Stimulated activated effector memory CD8-positive, alpha-beta T cell treated with anti-CD3 and anti-CD28 coated beads, Interleukin-12 subunit alpha, Interleukin-12 subunit beta, amount 100 ng/mL, for 72 hours (primary cell): ENCODE data around the gene ROR2.

Source experiments
- ATAC-seq: fragments of 150-1000 bp; cut with Tn5 transposase; 2 replicates; pipeline ENCODE4 v1.10.0; 2021
- DNase-seq, 2 donors: peaks; one replicate each; pipeline ENCODE4 v3.0.0; 2021 to 2022; ENCODE audit warnings: low spot score in 2 of 2
- H3K27ac Mint-ChIP-seq: one replicate; pipeline ENCODE4 v1.8.0; 2022; ENCODE audit warnings: mild to moderate bottlenecking, mixed read lengths
- H3K36me3 Mint-ChIP-seq: one replicate; pipeline ENCODE4 v1.8.0; 2022; ENCODE audit warnings: mild to moderate bottlenecking, mixed read lengths
- H3K4me1 Mint-ChIP-seq: one replicate; pipeline ENCODE4 v1.8.0; 2022; ENCODE audit warnings: mixed read lengths
- H3K4me3 Mint-ChIP-seq: one replicate; pipeline ENCODE4 v1.8.0; 2022; ENCODE audit warnings: mild to moderate bottlenecking, mixed read lengths
- H3K9me3 Mint-ChIP-seq: one replicate; pipeline ENCODE4 v1.8.0; 2022; ENCODE audit warnings: mixed read lengths

ROR2 gene

GRCh38 chr9:91714020-91714806, 235.8 kb downstream of the ROR2 start:
- Mint-ChIP-seq H3K4me3 (peak overlapping the region; percentile 36), H3K9me3 (no peaks in the 10 kb centered on the region), H3K27ac (no peak overlapping the region), H3K36me3 (peaks cover 4% of the 10 kb centered on the region), H3K4me1 (no peaks in the 10 kb centered on the region)
- ATAC-seq (peak; percentile 29), DNase-seq (no peak)

GRCh38 chr9:91712811-91713210, 237.2 kb downstream of the ROR2 start:
- H3K27ac Mint-ChIP-seq, result peak overlapping the region; percentile 41
- no peak for ATAC-seq
- no peaks in the 10 kb centered on the region for H3K9me3 Mint-ChIP-seq
- no peak overlapping the region for H3K4me3 Mint-ChIP-seq
- H3K36me3 Mint-ChIP-seq, result peaks cover 4% of the 10 kb centered on the region
- no peaks in the 10 kb centered on the region for H3K4me1 Mint-ChIP-seq
- DNase-seq, result no peak

- peak; percentile 39 to 80 for DNase-seq
- Mint-ChIP-seq H3K9me3 (no peaks in the 10 kb centered on the region), H3K4me3 (no peak overlapping the region), H3K27ac (no peak overlapping the region), H3K4me1 (no peaks in the 10 kb centered on the region), H3K36me3 (peaks cover 4% of the 10 kb centered on the region)
- ATAC-seq, result peak; percentile 98
Measured at GRCh38 chr9:91711755-91712601, 238.1 kb downstream of the ROR2 start.

GRCh38 chr9:91710158-91710557, 239.9 kb downstream of the ROR2 start:
- no peak overlapping the region for H3K27ac Mint-ChIP-seq
- no peak for ATAC-seq
- DNase-seq, result no peak

GRCh38 chr9:91705386-91705785, 244.6 kb downstream of the ROR2 start:
- DNase-seq (no peak), ATAC-seq (no peak)
- no peaks in the 10 kb centered on the region for H3K36me3 Mint-ChIP-seq
- H3K4me3 Mint-ChIP-seq, result no peak overlapping the region
- no peak overlapping the region for H3K27ac Mint-ChIP-seq
- no peaks in the 10 kb centered on the region for H3K4me1 Mint-ChIP-seq
- peaks cover 6% of the 10 kb centered on the region for H3K9me3 Mint-ChIP-seq

More at GRCh38 chr9:91710158-91710557, 239.9 kb downstream of the ROR2 start:
- Mint-ChIP-seq H3K36me3 (no peaks in the 10 kb centered on the region), H3K9me3 (peaks cover 5% of the 10 kb centered on the region), H3K4me1 (no peaks in the 10 kb centered on the region), H3K4me3 (no peak overlapping the region)

GRCh38 chr9:91700475-91700874, 249.6 kb downstream of the ROR2 start:
- peaks cover 14% of the 10 kb centered on the region for H3K4me1 Mint-ChIP-seq
- H3K36me3 Mint-ChIP-seq, result peaks cover 4% of the 10 kb centered on the region
- ATAC-seq, result no peak
- peaks cover 4% of the 10 kb centered on the region for H3K9me3 Mint-ChIP-seq
- H3K27ac Mint-ChIP-seq, result no peak overlapping the region
- DNase-seq, result no peak
- no peak overlapping the region for H3K4me3 Mint-ChIP-seq

GRCh38 chr9:91698266-91698665, 251.8 kb downstream of the ROR2 start:
- DNase-seq, result no peak
- H3K4me1 Mint-ChIP-seq, result peaks cover 35% of the 10 kb centered on the region
- no peak overlapping the region for H3K4me3 Mint-ChIP-seq
- peaks cover 4% of the 10 kb centered on the region for H3K36me3 Mint-ChIP-seq
- H3K27ac Mint-ChIP-seq, result peak overlapping the region; percentile 61
- ATAC-seq, result peak; percentile 88
- H3K9me3 Mint-ChIP-seq, result no peaks in the 10 kb centered on the region

GRCh38 chr9:91697201-91697600, 252.8 kb downstream of the ROR2 start:
- peaks cover 45% of the 10 kb centered on the region for H3K4me1 Mint-ChIP-seq
- ATAC-seq, result no peak
- H3K27ac Mint-ChIP-seq, result no peak overlapping the region
- no peaks in the 10 kb centered on the region for H3K9me3 Mint-ChIP-seq
- H3K4me3 Mint-ChIP-seq, result no peak overlapping the region
- peaks cover 4% of the 10 kb centered on the region for H3K36me3 Mint-ChIP-seq
- DNase-seq, result no peak

GRCh38 chr9:91694081-91694870, 255.8 kb downstream of the ROR2 start:
- Mint-ChIP-seq H3K36me3 (peaks cover 4% of the 10 kb centered on the region), H3K27ac (no peak overlapping the region), H3K9me3 (no peaks in the 10 kb centered on the region), H3K4me1 (peaks cover 59% of the 10 kb centered on the region), H3K4me3 (no peak overlapping the region)
- DNase-seq, result no peak
- ATAC-seq, result peak; percentile 35

GRCh38 chr9:91693226-91693625, 256.8 kb downstream of the ROR2 start:
- H3K4me3 Mint-ChIP-seq, result no peak overlapping the region
- peak overlapping the region; percentile 9 for H3K27ac Mint-ChIP-seq
- H3K4me1 Mint-ChIP-seq, result peaks cover 58% of the 10 kb centered on the region
- no peaks in the 10 kb centered on the region for H3K9me3 Mint-ChIP-seq
- no peak for DNase-seq
- H3K36me3 Mint-ChIP-seq, result peaks cover 4% of the 10 kb centered on the region
- ATAC-seq, result no peak

GRCh38 chr9:91690540-91691249, 259.3 kb downstream of the ROR2 start:
- H3K36me3 Mint-ChIP-seq, result no peaks in the 10 kb centered on the region
- peak overlapping the region; percentile 74 for H3K27ac Mint-ChIP-seq
- H3K4me3 Mint-ChIP-seq, result no peak overlapping the region
- peaks cover 55% of the 10 kb centered on the region for H3K4me1 Mint-ChIP-seq
- ATAC-seq, result peak; percentile 57
- no peak for DNase-seq
- H3K9me3 Mint-ChIP-seq, result no peaks in the 10 kb centered on the region

GRCh38 chr9:91689006-91689405, 261.0 kb downstream of the ROR2 start:
- Mint-ChIP-seq H3K4me3 (no peak overlapping the region), H3K4me1 (peaks cover 39% of the 10 kb centered on the region), H3K36me3 (no peaks in the 10 kb centered on the region), H3K27ac (peak overlapping the region; percentile 58), H3K9me3 (no peaks in the 10 kb centered on the region)
- DNase-seq (no peak), ATAC-seq (no peak)

- peaks cover 18% of the 10 kb centered on the region for H3K4me1 Mint-ChIP-seq
- no peak for ATAC-seq
- no peaks in the 10 kb centered on the region for H3K36me3 Mint-ChIP-seq
- H3K4me3 Mint-ChIP-seq, result no peak overlapping the region
- no peak overlapping the region for H3K27ac Mint-ChIP-seq
- H3K9me3 Mint-ChIP-seq, result no peaks in the 10 kb centered on the region
- no peak for DNase-seq
Measured at GRCh38 chr9:91683269-91683668, 266.8 kb downstream of the ROR2 start.

- DNase-seq (no peak), ATAC-seq (peak; percentile 50)
- peaks cover 18% of the 10 kb centered on the region for H3K4me1 Mint-ChIP-seq
- H3K9me3 Mint-ChIP-seq, result no peaks in the 10 kb centered on the region
- no peak overlapping the region for H3K27ac Mint-ChIP-seq
- H3K4me3 Mint-ChIP-seq, result no peak overlapping the region
- no peaks in the 10 kb centered on the region for H3K36me3 Mint-ChIP-seq
Measured at GRCh38 chr9:91682806-91683205, 267.2 kb downstream of the ROR2 start.
